HG02571 (cell line): ENCODE results near the gene MICOS13.
"Not testable (repeated sequence)": the region's sequence is repeated elsewhere in the genome, so short reads cannot be mapped to it uniquely, and the experiment has no call there.

Experiments
- ATAC-seq: cut with Tn5 transposase; IDR thresholded peaks from one replicate; pipeline ENCODE4 v1.9.1; 2021; ENCODE audit warnings: mild to moderate bottlenecking, moderate library complexity; ENCODE audit not compliant: unreplicated experiment

Gene MICOS13

GRCh38 chr19:5680437-5681368, at the start of gene MICOS13, which contains the start of gene HSD11B1L:
Gene MICOS13, minus strand, starts transcription at chr19:5680516. Its CDS starts 30 bp downstream, at chr19:5680486.
Gene HSD11B1L, plus strand, starts transcription at chr19:5681027. Its CDS starts 3,806 bp downstream, at chr19:5684833.
- peak; percentile 70 for ATAC-seq

DNA sequence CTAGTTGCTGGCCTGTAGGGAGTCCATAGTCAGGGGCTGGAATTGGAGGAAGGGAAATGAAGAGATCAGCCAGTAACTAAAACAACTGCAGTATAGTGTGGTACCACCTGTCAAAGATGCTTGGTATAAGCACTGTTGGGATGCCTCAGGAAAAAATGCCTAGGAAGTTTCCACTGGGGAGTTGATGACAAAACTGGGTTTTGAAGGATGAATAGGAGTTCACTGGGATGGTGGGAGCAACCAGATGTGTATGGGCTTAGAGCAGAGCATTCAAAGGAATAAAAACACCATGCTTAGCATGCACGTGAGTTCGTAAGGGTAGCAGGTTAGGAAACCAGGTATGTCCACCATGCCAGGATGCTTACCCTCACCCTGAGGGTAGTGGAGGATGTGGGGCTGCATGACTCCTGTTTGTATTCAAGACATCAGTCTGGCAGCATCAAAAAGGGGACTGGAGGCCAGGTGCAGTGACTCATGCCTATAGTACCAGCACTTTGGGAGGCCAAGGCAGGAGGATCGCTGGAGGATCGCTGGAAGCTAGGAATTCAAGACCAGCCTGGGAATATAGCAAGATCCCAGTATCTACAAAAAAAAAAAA, 47.2 kb upstream of the MICOS13 start:
- no peak for ATAC-seq

DNA sequence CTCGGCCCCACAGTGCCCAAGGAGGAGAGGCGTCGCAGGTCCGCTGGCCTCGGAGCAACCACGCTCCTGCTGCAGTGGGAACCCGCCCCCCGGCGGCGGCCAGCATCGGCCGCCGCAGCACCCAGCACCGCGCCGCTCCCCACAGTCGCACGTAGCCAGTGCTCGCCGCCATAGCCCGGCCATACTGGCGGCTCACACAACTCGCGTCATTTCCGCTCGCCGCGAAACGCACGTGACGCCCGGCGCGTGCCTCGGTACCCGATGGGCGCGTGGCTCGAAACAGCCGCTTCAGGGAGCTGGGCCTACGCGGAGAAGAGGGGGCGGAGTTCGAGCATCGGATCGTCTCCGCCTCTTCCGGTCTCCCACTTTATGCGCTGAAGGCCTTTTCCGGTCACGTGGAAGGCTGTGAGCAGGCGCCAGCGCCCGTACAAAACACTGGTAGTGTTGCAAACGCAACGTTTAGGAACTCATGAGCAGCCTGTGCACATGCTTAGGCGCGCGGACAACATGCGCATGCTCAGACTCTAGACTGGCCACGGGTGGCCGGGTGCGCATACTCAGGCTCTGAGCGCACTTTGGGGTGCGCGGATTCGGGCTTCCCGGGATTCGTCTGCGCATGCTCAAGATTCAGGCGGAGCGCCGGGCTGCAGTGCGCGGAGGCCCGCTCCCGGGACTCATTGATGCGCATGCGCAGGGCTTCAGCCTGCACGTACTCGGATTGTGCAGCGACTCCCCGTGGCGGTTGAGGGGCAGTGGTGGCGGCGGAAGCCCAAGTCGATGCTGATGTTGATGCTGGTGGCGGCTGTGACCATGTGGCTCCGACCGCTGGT, 39.9 kb upstream of the MICOS13 start, which contains the start of the genes CATSPERD and LONP1:
TSS of gene CATSPERD (plus strand) at position 677 of the 830 bp plus-strand sequence. CDS start at position 778, 101 bp downstream.
TSS of gene LONP1 (minus strand) at position 186 of the 830 bp plus-strand sequence. CDS start at position 172, 14 bp downstream.
- ATAC-seq, result peak; percentile 85

- ATAC-seq, result peak; percentile 6
Observed at GRCh38 chr19:5719274-5719960, 39.1 kb upstream of the MICOS13 start.

DNA sequence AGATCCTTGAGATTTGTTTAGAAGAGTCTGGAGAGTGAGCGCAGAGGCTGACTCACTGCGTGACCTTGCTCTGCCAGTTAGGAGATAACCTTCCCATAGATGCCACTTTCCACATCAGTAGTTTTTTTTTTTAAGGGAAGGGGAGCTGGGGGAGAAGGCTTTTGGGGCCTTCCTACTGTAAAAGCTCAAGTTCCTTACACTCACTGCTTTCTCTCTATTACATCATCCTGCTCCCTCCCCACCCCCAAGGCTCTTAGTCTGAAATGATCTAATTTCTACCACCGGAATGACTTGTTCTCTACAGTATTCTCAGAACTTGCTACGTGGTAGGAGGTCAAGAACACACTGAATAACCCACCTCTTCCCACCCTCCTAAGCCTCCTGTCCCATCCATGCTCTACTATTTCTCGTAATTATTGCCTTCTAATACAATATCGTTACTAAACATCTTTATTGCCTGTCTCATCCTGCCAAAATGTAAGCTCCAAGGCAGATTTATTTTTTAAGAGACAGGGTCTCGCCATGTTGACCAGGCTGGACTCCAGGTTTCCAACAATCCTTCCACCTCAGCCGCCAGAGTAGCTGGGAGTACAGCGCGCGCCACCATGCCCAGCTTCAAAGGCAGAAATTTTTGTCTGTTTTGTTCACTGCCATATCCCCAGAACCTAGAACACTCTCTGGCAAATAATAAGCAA, 38.4 kb upstream of the MICOS13 start:
- ATAC-seq, result no peak

DNA sequence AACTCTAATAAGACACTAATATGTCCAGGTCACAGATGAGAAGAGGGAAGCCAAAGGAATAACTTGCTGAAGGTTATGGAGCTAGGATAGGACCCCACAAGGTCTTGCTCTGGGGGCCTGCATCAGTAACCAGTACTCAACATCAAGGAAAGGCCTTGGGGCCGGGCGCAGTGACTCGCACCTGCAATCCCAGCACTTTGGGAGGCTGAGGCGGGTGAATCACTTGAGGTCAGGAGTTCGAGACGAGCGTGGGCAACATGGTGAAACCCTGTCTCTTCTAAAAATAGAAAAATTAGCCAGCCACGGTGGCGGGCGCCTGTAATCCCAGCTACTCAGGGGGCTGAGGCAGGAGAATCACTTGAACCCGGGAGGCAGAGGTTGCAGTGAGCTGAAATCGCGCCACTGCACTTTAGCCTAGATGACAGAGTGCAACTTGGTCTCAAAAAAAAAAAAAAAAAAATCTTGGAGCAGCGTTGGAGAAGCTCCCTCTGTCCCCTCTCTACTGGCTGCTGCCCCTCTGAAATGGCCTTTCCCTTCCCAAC, 37.8 kb upstream of the MICOS13 start:
- ATAC-seq, result no peak

GRCh38 chr19:5717215-5717935, 37.1 kb upstream of the MICOS13 start:
- no peak for ATAC-seq

DNA sequence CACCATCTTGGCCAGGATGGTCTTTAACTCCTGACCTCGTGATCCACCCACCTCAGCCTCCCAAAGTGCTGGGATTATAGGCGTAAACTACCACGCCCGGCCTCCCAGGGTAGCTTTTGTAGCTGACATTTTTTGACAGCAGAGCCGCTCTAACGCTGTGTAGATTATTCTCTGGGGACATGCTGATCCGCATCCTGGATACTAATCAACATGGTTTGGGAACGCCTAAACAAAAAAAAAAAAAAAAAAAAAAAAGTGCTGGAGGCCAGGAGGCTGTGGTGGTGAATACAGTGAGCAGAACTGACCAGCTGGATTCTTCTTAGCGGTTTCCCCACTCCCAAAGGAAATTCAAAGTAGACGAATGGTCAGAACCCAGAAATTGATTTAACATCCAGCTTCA, 34.5 kb upstream of the MICOS13 start:
- ATAC-seq, result no peak

DNA sequence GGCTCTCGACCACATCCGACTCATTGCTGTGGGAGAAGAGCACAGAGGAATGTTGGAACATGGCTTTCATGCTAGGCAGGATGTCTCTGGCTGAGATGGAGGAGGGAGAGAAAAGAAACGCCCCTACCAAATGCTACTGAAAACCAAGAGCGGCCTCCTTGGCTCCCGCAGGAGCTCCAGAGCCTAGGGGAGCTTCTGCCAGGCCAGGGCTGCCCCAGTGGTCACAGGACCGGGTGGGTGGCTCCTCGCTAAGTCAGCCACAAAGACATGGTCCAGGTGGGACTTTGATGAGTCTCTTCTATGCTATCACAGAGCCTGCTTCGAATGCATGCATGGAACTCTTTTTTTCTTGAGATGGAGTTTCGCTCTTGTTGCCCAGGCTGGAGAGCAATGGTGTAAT, 32.9 kb upstream of the MICOS13 start:
- no peak for ATAC-seq

- no peak for ATAC-seq
Observed at GRCh38 chr19:5711713-5712161, 31.4 kb upstream of the MICOS13 start.

GRCh38 chr19:5711025-5711424, 30.7 kb upstream of the MICOS13 start:
- ATAC-seq, result no peak

DNA sequence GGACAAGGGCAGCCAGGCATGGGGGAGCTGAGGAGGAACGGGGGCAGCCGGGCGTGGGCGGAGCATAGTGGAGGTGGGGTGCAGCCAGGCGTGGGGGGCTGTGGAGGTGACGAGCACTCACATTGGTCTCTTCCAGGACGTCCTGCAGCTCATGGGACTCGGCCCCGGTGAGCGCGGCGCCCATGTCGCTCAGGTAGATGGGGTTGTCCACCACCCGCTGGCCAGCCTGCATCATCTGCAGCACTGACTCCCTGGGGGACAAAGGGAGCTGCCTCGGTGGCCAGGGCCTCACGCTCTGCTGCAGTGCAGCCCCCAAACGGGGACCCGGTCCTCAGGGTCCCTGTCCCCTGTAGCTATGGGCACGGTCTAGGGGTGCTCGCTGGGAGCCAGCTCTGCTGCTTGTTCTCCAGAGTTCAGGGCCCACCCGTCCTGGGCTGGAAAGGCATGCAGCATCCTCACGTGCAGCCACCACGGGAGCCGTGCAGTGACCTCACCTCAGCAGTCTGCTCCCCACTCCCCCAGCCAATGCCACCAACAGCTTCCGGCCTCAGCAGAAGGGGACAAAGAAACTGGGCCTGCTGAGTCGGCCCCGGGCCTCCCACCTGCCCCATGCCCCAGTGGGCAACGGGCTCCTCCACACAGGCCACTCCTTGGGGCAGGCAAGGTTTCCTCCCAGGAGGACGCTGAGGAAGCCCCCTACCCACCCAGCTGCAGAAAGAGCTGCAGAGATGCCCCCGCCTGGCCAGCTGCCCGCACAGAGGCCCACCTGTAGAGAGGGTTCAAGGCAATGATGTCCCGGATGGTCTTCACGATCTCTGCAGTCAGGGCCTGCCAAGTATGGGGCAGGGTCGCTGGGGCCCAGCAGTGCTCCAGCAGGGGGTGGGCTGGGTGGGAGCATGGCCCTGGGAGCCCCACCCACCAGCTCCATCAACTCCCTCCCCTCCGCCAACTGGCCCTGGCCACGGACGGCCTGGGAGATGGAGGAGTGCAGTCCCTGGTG, 27.6 kb upstream of the MICOS13 start:
- ATAC-seq, result no peak

DNA sequence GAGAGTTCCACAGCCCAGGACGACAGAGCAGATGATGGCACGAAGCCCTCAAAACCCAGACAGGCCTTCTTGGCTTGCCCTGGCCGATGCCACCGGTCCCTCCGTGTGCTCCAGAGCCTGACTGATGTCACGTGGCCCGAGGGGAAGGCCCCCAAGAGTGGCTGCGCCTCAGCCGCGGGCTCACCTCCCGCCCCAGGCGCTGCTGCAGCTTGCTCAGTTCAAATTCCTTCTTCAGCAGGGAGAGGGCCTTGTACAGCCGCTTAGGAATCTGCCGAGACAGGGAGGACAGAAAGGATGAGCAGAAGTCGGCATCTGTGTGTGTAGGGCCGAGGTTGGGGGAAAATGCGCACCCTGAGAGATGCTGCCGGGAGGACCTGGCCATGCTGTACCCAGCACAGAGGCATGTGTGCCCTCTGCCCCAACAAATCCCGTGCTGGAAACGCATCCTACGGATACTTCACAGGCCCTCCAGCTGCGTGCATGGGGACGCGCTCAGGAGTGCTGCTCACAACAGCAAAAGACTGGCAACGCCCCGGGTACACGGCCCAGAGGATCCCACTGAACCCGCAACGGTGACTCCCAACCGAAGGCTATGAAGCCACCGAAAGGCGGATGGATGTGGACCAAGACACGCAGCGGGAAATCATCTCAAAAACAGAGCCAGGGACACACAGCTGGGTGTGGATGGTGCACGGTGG, 26.7 kb upstream of the MICOS13 start:
- ATAC-seq, result no peak

GRCh38 chr19:5705552-5705951, 25.2 kb upstream of the MICOS13 start:
- no peak for ATAC-seq

DNA sequence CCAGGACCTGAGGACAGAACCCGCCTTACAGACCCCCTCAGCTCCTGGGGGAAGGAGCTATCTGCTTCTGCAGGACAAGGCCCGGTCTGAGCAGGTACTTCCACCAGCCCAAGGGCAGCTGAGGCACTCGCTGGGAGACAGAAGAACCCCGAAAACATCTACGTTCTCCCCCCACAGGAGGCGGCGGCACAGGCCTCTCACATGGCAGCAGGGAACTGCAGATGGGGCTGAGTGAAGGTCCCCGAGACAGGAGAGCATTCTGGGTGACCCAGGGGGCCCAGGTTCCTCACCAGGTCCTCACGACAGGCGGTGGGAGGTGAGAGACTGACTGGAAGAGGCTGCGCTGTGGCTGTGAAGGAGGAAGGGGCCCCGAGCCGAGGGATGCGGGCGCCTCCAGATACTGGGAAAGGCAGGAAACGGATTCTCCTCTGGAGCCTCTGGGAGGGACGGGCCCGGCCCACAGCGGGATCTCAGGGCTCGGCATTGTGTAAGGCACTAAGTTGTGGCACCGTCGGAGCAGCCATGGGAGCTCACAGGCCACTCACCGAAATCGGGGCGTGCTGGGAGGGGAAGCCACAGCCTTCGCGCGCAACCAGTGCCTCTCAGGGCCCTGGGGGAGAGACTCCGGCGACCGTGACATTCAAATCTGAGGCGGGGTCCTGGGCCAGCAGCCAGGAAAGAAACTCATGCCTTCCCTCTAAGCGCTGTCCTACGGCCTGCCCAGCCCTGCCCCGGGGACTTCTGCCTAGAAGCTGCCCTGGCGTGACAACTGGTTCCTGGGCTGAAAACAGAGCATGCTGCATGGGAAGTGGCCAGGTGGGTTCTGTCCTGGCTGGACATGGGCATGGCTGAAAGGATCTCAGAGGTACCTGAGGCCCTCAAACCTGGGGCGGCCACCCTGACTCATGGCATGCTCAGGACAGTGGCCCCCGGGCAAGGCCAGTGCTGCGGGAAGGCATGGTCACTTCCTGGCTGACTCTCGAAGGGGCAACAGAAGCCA, 23.8 kb upstream of the MICOS13 start:
- ATAC-seq, result no peak

DNA sequence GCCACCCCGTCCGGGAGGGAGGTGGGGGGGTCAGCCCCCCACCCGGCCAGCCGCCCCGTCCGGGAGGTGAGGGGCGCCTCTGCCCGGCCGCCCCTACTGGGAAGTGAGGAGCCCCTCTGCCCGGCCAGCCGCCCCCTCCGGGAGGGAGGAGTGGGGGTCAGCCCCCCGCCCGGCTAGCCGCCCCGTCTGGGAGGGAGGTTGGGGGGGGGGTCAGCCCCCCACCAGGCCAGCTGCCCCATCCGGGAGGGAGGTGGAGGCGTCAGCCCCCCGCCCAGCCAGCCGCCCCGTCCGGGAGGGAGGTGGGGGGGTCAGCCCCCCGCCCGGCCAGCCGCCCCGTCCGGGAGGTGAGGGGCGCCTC, 21.7 kb upstream of the MICOS13 start:
- ATAC-seq, result not testable (repeated sequence)
